Upper lobe of right lung (tissue), 1 donor: Measurements from ENCODE around the gene FAM89A. TPM values are rescaled to one million over a fixed set of nuclear protein-coding genes. Genes with fewer than 3 reads are reported as not detected.

ENCODE experiments used
- ATAC-seq: fragments of 200-7000 bp; cut with Tn5 transposase; one replicate; pipeline ENCODE4 v1.9.1; 2020; ENCODE audit warnings: mild to moderate bottlenecking, moderate library complexity
- DNase-seq: peaks from one replicate; pipeline ENCODE4 v3.0.0-alpha.2; 2020
- H3K27ac ChIP-seq: fragments of 200-600 bp; one replicate; pipeline ENCODE4 v1.8.0; 2022
- H3K27me3 ChIP-seq: fragments of 200-600 bp; one replicate; pipeline ENCODE4 v1.8.0; 2022; ENCODE audit warnings: mild to moderate bottlenecking
- H3K36me3 ChIP-seq: fragments of 200-600 bp; one replicate; pipeline ENCODE4 v1.8.0; 2022
- H3K4me1 ChIP-seq: fragments of 200-600 bp; one replicate; pipeline ENCODE4 v1.8.0; 2022
- H3K4me3 ChIP-seq: fragments of 200-600 bp; one replicate; pipeline ENCODE4 v1.8.0; 2022; ENCODE audit warnings: mild to moderate bottlenecking
- H3K9me3 ChIP-seq: fragments of 200-600 bp; one replicate; pipeline ENCODE4 v1.8.0; 2022
- CTCF ChIP-seq: fragments of 200-600 bp; IDR thresholded peaks from one replicate; pipeline ENCODE4 v1.8.0; 2022; ENCODE audit warnings: antibody characterized with exemption
- intact Hi-C: fragments of 100-400 bp; cut with DNase I; formaldehyde crosslinking; loops from one replicate; pipeline ENCODE4 v1.11.0; 2022
- total RNA-seq: library from RNA; stranded (reverse); fragmentation: NEBNext Ultra II Directional; extraction: Animal tissue kit (Norgen Biotek cat#: 25700); gene quantifications from one replicate; pipeline ENCODE4 v1.2.1, GENCODE V29; 2021
- donor health status: DM: no; HTN: yes; CAD: no; lungs with severe emphysema.

Gene FAM89A
- total RNA-seq, 1 donor from 2014 or later = 41.4 TPM

- no peak for ATAC-seq
- Histone ChIP-seq H3K4me1 (peaks cover 11% of the 10 kb centered on the region), H3K4me3 (no peak overlapping the region), H3K27ac (no peak overlapping the region), H3K36me3 (peaks cover 12% of the 10 kb centered on the region), H3K27me3 (no peaks in the 10 kb centered on the region), H3K9me3 (no peaks in the 10 kb centered on the region)
- intact Hi-C loops = no loop called here
- no peak for DNase-seq
- TF ChIP-seq CTCF = no peak
Measured at GRCh38 chr1:230982696-230983095, 57.4 kb downstream of the FAM89A start.

- intact Hi-C loops = no loop called here
- peaks cover 17% of the 10 kb centered on the region for H3K36me3 ChIP-seq
- H3K27ac ChIP-seq = no peak overlapping the region
- H3K4me1 ChIP-seq = peaks cover 23% of the 10 kb centered on the region
- no peaks in the 10 kb centered on the region for H3K9me3 ChIP-seq
- peak overlapping the region; percentile 83 for H3K4me3 ChIP-seq
- TF ChIP-seq CTCF = no peak
- DNase-seq (no peak), ATAC-seq (no peak)
- H3K27me3 ChIP-seq = no peaks in the 10 kb centered on the region
Measured at GRCh38 chr1:230979952-230980351, 60.1 kb downstream of the FAM89A start.

GRCh38 chr1:230979389-230979716 lies 60.7 kb downstream of the FAM89A start:
- peaks cover 17% of the 10 kb centered on the region for H3K36me3 ChIP-seq
- intact Hi-C loops = no loop called here
- peak overlapping the region; percentile 83 for H3K4me3 ChIP-seq
- no peaks in the 10 kb centered on the region for H3K9me3 ChIP-seq
- no peak for TF ChIP-seq CTCF
- DNase-seq (no peak), ATAC-seq (no peak)
- peak overlapping the region; percentile 77 for H3K27ac ChIP-seq
- H3K27me3 ChIP-seq = no peaks in the 10 kb centered on the region
- H3K4me1 ChIP-seq = peaks cover 23% of the 10 kb centered on the region

GRCh38 chr1:230978491-230979388 lies 61.3 kb downstream of the FAM89A start, which contains the start of the genes ARV1 and TTC13:
ARV1 (plus strand) TSS chr1:230979094; CDS start chr1:230979106, 12 bp downstream.
TTC13 (minus strand) TSS chr1:230978861; CDS start chr1:230978830, 31 bp downstream.
- Histone ChIP-seq H3K36me3 (peaks cover 17% of the 10 kb centered on the region), H3K4me3 (peak within 1 kb of the TSS; percentile 83), H3K4me1 (peaks cover 23% of the 10 kb centered on the region), H3K9me3 (no peaks in the 10 kb centered on the region), H3K27ac (peak within 1 kb of the TSS; percentile 77), H3K27me3 (no peaks in the 10 kb centered on the region)
- DNase-seq = peak; percentile 100
- peak; percentile 99 for ATAC-seq
- intact Hi-C loops = no loop called here
- TF ChIP-seq CTCF = peak; percentile 35

- peak; percentile 74 for DNase-seq
- Histone ChIP-seq H3K9me3 (no peaks in the 10 kb centered on the region), H3K36me3 (peaks cover 17% of the 10 kb centered on the region), H3K27ac (peak overlapping the region; percentile 70), H3K4me3 (peak overlapping the region; percentile 83), H3K27me3 (no peaks in the 10 kb centered on the region), H3K4me1 (peaks cover 23% of the 10 kb centered on the region)
- intact Hi-C loops = no loop called here
- no peak for TF ChIP-seq CTCF
- peak; percentile 8 for ATAC-seq
Measured at GRCh38 chr1:230977761-230978490, 62.1 kb downstream of the FAM89A start.
